ENCODE results near the gene GRB10.

Gene GRB10

DNA sequence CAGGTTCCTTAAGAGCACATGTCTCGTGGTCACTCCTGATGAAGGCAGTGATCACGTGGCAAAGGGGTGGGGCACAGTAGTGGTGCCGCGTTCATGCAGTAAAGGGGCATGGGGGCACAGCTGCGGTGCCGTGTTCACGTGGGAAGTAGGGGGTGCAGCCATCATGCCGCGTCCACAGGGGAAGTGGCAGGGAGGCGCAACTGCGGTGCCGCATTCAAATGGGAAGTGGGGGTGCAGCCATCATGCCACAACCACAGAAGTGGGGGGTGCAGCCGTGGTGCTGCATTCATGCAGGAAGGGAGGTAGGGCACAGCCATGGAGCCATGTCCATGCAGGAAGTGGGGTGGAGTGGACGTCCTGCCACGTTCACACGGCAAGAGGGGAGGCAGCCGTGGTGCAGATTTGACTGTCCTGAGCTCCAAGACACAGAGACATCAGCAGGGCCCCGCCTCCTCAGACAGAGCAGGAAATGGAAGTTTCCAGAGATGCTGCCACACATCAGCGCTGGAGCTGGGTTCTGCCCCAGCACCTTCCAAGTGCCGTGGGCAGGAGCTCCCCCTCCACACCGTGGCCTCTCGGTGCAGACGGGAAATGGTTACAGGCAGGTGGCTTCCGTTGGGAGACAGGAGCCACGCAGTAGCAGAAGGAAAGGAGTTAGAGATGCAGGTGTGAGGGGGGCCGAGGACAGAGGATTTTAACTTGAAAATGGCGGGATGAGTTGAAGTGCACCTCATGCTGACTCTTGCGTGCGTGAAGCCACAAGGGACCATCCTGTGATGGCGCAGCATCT is 122.5 kb downstream of the GRB10 start:
- in situ Hi-C loops (cut with HindIII; ENCODE audit: low sequenced_read_pairs) = no loop called here

DNA sequence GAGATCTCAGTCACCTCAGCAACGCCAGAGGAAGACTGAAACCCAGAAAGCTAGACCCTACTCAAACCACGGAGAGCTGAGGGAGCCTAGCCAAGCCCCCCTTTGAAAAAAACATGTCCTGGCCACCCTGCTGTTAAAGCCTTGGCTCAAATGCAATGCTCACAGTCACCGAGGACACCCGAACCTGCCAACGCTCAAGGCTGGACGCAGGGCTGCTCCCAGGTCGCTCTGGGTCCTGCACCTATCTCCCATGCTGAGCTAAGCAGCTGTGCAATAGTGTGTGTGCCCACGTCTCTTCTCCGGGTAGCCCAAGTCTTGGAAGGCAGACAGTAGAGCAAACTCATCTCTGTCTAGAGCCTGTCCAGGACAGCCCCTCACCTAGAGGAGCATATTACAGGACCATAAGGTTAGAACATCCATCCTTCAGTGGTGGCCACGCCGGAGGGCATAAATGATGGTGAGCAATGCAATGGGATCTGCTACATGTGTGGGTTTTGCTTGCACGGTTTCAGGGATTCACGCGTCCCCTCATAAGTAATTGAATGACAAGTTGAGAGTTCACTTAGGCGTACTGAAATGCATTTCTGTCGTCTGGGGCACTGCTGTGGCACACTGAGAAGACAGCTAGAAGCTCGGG is 123.2 kb downstream of the GRB10 start:
- in situ Hi-C loops (cut with HindIII; ENCODE audit: low sequenced_read_pairs) = no loop called here

DNA sequence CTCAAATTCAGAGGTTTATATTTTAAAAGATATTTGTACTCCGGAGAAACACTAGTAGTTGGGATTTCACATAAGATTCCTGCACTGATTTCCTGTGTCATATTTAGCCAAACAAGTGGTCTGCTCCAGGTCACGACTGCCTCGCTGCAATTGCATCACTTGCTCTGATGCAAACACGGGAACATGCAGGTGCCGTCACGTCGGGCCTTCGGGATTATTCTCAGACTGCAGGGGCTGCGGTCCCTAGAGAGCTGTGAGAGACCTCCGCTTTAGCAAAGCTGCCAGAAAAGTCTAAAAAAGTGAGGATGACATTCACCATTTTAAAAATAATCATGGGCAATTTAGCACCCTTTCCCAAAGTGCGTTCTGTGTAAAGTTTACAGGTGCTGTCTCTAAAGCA is 124.0 kb downstream of the GRB10 start:
- in situ Hi-C loops (cut with HindIII; ENCODE audit: low sequenced_read_pairs) = no loop called here

DNA sequence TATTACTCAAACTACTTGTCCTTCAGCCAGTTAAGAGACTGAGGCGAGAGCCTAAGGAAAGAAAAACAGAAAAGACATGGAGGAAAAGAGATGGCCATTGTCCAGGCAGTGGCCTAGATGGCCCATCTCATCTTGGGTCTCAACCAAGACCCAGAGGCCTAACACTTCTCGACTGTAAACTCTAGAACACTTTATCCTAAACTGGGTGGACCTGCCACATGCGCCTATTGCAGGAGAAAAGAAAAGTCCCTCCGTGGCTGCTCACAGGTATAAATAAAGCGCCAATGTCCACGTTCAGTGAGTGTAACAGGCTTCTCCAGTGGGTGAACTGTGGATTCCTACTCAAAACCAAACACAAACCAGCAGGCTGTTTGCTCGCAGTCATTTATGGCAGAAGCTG is 124.8 kb downstream of the GRB10 start:
- in situ Hi-C loops (cut with HindIII; ENCODE audit: low sequenced_read_pairs) = no loop called here

DNA sequence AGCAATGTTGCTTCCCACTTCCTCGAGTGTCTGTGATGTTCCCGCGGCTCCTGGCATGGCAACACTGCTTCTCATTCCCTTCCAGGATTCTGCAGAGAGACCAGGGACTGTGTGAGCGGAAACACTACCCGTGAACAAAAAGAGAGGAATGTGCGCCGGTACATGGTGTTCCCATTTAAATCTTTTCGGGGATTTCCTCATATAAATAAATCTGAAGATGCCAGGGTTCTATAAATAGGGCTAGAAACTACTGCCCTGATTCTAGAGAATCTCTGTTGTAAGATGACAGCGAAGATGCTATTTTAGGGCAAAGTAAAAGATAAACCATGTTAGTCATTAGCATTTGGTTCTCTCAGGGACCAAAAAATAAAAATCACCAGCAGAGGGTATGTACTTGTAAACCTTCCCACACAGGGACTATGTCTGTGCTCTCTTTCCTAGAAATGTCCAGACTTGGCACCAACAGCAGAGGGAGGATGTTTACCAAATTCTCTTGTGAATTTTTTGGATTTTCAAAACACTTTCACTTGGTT is 125.3 kb downstream of the GRB10 start:
- in situ Hi-C loops (cut with HindIII; ENCODE audit: low sequenced_read_pairs) = no loop called here

DNA sequence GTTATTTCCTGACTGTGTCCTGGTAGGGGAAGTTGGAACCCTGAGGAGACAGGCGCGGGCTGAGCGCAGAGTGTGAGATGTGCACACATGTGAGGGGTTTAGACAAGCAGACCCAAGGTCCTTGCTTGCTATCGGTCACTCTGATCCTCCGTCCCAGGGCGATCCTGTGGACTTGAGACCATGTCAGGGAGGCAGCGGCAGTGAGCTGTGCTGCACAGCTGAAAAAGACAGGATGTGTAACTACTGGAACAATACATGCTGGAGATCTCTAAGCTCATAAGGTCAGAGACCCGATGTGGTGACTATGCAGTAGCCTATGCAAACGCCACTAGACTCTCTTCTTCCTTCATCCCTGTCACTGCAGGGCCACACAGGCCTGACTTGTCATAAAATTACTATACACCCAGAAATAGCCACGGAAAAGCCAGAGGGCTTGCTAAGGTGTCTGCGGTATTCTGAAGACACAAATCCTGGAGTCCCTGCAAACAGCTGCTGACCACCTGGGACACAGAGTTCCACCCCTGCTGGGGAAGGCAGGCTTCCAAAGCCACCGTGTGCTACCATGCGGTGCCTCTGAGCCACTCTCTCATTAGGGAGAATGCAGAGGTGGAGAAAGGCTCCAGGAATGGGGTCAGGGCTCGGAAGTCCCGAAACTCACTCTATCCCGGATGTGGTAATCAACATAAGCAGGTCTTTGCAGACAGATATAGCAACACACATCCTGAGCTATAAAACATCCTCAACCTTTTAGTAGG is 126.4 kb downstream of the GRB10 start:
- in situ Hi-C loops (cut with HindIII; ENCODE audit: low sequenced_read_pairs) = no loop called here

DNA sequence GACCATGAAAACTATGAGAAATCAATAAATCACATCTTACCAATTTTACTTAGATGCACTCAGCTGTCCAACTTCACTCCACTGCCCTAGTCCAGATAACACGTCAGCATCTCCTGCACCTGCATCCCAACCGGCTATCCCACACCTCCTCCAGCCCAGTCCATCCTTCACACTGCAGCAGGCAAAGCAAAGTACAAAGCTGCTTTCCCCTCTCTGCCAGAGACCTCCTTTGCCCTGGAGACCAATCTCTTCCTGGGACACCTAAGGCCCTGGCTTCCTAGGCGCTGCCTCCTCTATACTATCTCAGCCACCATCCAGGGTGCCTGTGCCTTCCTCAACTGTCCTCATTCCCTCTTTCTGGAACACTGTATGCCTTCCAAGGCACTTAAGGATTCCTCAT is 127.2 kb downstream of the GRB10 start:
- in situ Hi-C loops (cut with HindIII; ENCODE audit: low sequenced_read_pairs) = no loop called here

DNA sequence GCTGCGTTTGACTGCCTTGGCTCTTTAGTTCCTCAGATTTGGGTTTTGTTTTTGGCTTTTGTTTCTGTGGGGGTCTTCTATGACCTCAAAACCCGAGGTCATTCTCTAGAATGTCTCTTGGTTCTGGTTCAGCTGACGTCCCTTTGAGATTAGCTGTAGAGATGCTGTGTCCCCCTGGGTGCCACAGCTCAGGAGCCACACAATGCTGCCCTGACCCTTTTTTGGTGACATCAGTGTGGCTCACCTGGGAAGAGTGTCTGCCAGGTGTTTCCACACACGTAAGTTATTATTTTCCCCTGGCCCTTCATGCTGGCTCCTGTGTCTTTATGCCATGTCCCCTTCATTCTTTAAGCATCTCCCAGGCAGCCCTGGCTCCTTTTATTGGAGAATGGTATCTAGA is 127.7 kb downstream of the GRB10 start:
- in situ Hi-C loops (cut with HindIII; ENCODE audit: low sequenced_read_pairs) = no loop called here

DNA sequence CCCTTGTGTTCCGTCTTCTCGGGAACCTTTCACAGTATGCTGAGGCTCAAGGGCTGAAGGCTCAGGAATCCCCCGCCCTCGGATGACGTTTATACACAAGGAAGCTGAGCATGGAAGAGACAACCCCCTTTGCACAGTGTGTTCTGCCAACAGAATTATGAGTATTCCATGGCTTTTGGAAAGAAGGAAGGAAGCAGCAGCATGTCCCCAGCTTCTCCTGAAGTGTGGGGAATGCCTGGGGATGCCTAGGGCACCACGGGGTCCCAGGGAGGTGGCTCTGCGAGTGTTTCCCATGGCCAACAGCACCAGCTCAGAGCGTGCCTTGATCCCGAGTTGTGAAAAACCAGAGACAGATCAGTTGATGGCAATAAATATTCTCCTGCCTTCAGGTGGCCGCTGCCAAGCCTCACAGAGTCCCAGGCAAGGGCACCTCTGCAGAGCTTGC is 128.7 kb downstream of the GRB10 start:
- in situ Hi-C loops (cut with HindIII; ENCODE audit: low sequenced_read_pairs) = no loop called here

DNA sequence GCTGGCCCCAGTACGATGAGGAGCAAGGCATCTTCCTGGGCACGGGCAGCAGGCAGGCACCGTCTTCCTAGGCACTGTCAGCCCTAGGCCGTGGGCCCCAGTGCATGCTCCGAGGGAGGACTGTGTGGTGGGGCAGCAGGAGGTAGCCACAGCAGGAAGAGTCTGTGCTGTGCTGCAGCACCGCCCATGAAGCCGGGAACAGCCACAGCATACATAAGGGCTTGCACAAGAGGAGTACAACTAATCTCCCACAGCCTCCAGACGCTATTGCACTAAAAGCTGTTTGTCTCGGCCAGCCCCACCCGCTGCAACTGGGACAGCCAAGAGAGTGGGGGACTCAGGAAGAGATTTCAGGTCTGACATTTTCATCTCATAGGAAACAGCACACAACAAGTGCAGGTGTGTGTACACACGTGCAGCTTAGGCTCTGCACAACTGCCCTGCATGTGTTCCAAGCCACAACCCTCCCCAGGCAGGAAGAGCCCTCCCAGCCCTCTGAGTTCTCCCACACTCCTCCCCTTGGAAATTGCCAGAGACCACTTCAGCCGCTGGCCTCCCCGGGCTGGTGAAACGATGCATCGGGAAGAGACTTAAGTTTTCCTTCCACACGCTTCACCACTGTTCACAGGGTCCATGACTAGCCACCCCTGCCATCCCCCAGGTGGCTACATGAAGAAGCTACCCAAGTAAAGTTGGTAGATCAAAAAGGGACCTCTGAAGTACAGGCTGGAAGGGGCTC is 129.4 kb downstream of the GRB10 start:
- in situ Hi-C loops (cut with HindIII; ENCODE audit: low sequenced_read_pairs) = no loop called here

DNA sequence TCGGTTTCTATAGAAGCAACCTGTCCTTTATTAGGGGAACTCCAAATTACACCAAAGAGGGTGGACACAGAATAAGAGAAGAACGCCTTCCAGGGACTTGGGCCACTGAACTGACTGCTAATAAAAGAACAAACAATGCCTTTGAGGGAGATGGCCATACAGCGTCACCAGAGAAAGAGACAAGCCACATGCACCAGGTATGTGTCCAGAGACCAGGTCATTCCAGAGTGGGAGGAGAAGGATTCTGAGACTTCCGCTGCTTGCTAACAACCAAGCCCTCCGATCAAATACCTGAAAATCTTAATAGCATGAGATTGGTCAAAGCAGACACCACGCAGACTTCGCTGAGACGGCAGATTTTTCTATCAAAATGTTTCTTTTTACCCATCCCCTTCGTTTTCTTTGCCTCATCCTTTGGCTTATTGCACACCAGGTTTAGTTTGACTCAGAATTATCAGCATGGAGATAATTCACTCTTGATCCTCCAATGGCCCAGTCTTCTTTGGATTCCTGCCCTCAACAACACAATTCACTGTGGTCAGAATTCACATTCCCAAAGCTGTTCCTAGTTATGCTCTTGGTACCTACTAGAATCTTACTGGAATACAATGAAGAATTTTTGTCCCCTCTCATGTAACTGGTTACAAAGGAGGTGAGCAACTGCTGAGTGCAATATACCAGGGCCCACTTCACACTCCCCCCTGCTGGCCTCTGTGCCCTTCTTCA is 130.1 kb downstream of the GRB10 start:
- in situ Hi-C loops (cut with HindIII; ENCODE audit: low sequenced_read_pairs) = no loop called here

DNA sequence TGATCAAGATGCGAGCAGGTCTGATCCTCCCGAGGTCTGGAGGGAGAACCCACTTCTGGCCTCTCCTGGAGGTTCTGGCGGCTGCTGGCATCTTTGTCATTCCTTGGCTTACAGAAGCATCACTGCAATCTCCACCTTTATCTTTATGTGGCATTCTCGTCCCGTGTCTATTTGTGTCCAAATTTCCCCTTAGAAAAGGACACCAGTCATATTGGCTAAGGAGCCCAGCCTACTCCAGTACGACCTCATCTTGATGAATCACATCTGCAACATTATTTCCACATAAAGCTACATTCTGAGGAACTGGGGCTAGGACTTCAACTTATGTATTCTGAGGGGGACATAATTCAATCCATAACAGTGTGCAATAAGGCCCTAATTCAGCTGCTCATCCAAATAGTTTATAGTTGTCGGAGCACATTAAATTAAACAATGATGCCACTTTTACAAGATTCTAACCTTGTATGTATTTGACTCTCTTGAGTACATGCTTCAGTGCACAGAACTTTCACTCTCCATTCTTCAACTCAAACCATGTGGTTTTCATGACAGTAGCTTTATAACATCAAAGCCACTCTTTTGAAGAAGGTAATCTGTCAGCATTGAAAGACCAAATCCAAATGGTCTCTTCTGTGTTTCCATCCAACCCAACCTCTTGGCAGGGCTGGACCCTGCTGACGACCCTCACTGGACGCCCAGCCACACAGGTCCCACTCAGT is 131.3 kb downstream of the GRB10 start:
- in situ Hi-C loops (cut with HindIII; ENCODE audit: low sequenced_read_pairs) = no loop called here

DNA sequence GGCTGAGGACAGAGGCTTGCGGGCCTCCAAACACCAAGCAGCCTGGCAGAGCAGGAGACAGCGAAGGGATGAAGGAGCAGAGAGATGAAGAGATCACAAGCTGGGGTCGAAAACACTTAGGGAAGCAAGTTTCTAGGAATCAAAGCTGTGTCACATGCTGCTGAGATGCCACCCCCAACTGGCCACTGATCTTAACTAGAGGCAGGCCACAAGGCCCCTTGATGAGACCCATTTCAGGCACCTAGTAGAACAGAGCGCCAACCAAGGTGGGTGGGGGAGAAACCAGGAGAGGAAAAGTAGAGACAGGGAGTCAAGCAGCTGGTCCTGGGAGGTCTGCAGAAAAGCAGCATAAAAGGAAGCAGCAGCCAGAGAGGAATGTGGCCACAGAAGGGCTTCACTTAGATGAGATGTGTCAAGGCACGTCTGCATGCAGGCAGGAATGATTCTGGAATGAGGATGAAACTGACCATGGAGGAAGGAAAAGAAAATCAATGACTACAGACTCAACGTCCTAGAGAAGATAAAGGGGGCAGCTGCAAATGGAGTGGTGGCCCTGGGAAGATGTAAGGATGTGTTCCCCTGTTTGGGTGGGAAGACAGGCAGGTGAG is 132.5 kb downstream of the GRB10 start:
- in situ Hi-C loops (cut with HindIII; ENCODE audit: low sequenced_read_pairs) = no loop called here

DNA sequence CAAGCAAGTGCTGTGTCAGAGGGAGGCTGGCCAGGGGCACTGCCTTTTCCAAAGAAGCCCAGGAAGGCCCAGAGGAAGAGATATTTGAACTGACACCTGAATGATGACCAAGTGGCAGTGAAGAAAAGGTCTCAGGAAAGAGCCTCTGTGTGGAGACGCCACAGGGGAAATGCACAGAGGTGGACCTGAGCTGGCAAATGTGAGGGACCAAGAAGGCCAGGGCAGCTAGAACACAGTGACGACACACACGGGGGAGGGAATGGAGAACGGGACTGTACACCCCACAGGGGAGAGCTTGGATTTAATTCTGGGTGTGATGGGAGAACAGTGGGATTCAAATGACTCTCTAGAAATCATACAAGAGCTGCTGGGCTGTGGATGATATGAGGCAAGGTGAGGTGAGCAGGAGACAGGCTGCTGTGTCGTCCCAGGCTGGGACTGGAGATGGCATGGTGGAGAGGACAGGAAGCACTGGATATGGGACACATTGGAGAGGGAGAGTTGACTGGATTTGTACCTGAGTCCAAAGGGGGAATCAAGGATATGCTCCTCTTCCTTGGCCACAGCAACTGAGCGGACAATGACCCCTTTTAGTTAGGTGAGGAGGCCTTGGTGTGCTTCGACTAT is 133.3 kb downstream of the GRB10 start:
- in situ Hi-C loops (cut with HindIII; ENCODE audit: low sequenced_read_pairs) = no loop called here

DNA sequence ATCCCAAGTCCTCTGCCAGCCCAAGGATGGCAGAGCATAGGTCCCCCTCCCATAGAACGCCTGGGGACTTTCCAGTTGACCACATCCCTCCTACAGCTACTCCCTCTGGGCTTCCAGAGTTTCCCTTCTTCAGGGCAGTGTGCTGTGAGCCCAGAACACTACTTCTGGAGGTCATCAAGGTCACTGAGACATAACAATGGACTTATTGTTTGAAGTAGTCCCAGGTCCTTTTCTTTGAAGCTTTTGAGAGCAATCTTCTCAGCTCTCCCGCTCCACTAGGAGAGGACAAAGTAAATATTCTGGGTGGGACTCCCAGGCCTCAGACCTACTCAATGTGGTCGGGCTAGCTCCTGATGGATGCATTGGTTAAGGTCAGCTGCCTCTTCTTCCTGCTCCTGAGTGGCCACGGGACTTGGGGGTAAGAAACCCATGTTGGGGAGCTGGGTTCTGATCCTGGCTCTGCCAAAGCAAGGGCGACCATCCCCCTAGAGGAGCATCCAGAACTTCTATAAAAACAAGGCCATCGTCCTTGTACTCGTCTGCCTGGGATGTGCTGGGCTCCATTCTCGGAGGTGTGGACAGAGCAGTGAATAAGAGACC is 134.0 kb downstream of the GRB10 start:
- in situ Hi-C loops (cut with HindIII; ENCODE audit: low sequenced_read_pairs) = no loop called here

DNA sequence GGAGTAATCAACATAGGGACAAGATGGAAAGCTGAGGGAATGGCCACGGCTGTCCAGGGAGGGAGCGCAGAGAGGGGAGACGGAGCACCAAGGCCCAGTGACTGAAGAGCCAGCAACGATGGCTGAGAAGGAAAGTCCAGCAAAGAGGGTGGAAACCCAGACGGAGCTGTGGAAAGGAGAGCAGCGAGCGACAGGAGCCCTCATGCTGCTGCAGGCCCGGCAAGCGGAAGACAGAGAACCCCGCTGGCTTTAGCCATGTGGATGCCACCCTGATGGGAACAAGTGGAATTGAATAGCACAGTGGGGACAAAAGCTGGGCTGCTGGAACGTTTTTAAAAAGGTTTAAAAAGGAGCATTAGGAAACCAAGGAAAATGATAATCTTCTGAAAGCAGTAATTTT is 134.6 kb downstream of the GRB10 start:
- in situ Hi-C loops (cut with HindIII; ENCODE audit: low sequenced_read_pairs) = no loop called here

DNA sequence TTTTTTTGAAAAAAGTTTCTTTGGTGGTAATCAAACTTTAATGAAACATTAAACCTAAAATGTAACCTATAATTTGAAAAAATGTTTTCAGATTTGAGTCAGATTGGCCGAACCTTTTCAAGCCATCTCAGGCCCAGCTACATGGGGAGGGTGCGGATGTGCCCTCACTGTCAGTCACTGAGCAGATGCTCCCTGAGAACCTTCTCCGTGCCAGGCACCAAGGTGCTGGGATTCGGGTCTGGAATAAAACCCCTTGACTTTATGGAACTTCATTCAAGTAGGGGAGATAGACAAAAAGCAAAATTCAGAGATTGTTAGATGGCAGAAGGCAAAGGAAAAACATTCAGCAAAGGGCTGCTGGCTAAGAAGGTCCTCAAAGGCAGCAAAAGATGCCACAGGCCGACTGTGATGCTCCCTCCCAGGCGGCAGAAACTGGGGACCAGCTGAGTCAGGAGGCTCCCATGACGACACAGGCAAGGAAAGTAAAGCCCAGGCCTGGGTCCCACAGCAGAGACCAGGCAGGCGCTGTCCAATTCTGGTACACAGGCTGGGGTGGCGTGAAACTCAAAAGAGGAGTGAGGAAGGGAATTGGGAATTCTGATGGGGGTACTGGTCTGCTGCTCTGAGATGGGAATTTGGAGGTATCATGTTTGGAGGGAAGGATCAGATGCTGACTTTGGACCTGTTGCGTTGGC is 135.3 kb downstream of the GRB10 start:
- in situ Hi-C loops (cut with HindIII; ENCODE audit: low sequenced_read_pairs) = no loop called here

DNA sequence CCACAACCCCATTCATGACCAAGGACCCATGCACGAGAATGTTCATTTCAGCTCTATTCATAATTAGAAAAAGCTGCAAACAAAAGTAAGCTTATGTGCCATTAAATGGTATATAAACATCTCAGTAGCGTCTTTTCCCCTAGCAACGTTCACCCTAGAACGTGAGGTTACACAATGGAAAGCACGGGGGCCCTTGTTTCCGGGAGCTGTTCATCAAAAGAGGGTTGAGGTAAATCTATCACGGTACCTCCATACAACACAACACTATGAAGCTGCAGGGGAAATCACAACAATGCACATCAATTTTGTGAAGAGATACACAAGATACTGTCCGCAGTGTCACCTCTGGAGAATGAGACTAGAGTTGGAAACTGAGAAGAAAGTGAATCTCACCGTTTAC is 136.6 kb downstream of the GRB10 start:
- in situ Hi-C loops (cut with HindIII; ENCODE audit: low sequenced_read_pairs) = no loop called here
